Omental fat pad (tissue), 4 donors: ENCODE measurements around the gene ANXA3. TPM values are rescaled to one million over a fixed set of nuclear protein-coding genes. Genes with fewer than 3 reads are reported as not detected.

ENCODE experiments used
- small RNA-seq: library from RNA; depleted of rRNA; stranded (forward); fragments of <200 nt; gene quantifications from one replicate; pipeline ENCODE3, GENCODE V24; 2016
- total RNA-seq, 4 donors: library from RNA; depleted of rRNA; stranded (reverse); fragments of >200 nt; gene quantifications; one replicate each; pipeline ENCODE4 v1.1.0, GENCODE V29; 2016

Gene ANXA3
- total RNA-seq, 4 donors from 2014 or later, result 76.3 to 217 (median 105) TPM

Small RNA genes lying within 50 kb of the gene (small RNA-seq; reads per million reads assigned to genes)
- gene HIGD1AP13 (not detected), gene RF00019 (not detected)

Other genes starting within 250 kb of the ANXA3 start
- 10 to 100 TPM; 33.2 to 64.1 (median 43.7) TPM for gene BMP2K, start 224.6 kb downstream of the ANXA3 start, total RNA-seq